ENCODE results near the gene ETS2.
A peak's percentile ranks its signal among the peaks of the same experiment; 100 is the strongest.
"Not testable (repeated sequence)": the region's sequence is repeated elsewhere in the genome, so short reads cannot be mapped to it uniquely, and the experiment has no call there.

The ETS2 gene

DNA sequence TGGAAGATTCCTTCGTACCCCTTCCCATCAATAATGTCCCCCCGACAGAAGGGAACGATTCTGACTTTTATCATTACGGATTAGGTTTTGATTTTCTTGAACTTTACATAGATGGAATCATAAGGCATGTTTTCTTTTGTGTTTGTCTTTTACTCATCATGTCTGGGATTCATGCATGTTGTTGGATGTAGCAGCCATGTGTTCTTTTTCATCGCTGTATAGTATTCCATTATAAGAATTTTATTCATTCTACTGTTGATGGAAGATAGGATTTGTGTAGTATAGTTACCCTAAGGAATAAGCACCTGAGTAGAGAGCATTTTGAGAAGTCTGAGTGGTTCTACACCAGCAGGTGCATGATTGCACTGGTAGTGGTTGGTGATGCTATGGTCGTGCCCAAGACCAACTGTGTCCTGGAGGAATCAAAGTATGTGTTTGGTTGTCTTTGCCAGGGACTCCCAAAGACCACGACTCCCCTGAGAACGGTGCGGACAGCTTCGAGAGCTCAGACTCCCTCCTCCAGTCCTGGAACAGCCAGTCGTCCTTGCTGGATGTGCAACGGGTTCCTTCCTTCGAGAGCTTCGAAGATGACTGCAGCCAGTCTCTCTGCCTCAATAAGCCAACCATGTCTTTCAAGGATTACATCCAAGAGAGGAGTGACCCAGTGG lies 13.5 kb downstream of the ETS2 start:
- no peak for DNase-seq

DNA sequence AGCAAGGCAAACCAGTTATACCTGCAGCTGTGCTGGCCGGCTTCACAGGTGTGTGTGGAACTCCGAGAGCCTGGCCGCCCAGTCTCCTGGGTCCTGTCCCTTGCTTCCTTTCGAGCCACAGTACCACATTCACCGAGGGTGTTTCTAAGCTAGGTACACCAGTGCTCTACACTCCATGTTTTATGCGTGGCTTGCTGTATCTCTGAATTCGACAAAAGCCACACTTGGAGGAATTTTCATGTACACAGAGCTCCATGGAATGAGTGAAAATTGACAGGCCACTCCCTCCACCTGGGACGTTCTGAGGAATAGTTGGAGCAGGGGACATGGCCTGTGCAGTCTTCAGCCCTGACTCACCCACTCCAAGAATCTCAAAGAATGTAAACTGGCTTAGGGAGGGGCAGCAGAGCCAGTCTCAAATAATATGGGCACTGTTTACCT lies 14.0 kb downstream of the ETS2 start:
- no peak for DNase-seq

DNA sequence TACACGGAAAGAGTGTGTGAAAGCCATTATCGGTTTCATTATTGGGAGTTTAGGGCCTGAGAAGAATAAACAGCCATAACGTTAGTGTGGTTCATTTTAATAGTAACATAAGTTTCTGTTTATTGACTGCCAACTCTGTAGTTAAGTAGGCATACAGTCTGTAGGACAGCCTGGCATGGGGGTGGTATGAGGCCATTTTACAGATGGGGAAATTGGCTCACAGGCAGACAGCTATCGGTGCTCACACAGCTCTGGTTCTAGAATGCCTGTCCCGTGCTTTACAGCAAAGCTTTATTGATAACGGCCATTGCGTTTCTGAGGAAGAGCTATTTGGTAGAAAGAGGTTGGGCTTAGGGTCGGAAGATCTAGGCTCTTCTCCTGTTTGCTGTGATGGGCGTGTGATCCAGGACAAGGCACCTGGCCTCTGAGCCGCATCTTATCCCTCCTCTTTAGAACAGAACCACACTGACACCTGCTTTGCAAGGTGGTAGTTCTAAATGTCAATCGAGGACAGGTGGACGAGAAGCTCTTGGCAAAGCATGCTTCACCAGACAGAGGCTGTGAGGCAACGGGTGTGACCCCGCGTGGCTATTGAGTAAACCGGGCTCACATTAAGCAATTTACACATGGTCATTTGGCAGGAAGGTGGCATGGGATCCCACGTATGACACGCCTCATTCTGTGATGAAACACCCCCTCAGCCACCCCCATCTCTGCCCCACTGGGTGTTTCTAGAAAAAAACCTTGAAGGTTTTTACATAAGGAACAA lies 14.9 kb downstream of the ETS2 start:
- no peak for DNase-seq

DNA sequence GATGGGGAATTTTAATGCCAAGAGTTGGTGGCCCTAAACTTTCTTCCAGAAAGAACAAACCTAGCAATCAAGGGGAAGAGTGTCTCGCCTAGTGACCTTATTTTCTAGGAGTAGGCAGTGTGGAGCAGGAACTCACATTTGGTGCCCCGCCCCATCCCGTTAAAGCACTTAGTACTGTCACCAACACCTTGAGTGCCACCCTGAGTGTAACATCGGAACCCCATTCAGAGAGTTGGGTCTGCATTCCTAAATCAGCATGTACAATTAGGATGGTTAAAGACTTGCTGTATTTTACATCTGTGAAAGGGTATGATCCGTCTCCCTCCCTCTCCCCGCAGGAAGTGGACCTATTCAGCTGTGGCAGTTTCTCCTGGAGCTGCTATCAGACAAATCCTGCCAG lies 15.5 kb downstream of the ETS2 start:
- DNase-seq = no peak

DNA sequence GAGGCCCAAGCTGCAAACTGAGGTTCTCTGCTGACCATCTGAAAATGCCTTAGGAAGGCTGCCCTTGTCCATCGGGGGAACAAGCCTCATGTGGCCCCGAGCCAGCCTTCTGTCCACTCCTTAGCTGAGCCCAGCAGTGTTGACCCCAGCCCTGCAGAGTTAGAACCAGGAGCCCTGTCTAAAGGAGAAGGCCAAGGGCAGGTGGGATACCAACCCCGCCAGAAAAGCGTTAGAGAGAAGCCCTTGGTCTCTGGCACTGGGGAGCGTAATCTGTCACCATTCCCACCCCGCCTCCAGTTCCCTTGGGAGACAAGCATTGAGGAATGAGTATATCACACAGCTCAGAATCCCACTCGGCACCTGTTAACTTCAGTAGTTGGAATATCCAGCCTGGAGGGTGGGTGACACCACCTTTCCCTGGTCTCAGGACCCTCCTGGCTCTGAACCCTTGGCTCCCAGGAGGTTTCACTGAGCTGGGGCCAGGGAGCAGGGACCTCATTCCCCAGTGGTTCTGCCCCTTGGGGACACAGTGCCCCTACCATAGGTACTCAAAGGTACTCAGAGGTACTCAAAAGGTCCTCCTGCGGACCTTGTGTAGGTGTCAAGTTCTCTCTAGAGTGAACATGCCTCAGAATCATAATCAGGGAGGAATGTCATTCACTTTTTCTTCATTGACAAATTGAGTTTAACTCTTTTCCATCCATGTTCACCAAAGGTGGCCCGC lies 16.4 kb downstream of the ETS2 start:
- no peak for DNase-seq

DNA sequence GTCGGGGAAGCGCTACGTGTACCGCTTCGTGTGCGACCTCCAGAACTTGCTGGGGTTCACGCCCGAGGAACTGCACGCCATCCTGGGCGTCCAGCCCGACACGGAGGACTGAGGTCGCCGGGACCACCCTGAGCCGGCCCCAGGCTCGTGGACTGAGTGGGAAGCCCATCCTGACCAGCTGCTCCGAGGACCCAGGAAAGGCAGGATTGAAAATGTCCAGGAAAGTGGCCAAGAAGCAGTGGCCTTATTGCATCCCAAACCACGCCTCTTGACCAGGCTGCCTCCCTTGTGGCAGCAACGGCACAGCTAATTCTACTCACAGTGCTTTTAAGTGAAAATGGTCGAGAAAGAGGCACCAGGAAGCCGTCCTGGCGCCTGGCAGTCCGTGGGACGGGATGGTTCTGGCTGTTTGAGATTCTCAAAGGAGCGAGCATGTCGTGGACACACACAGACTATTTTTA lies 17.1 kb downstream of the ETS2 start:
- DNase-seq = no peak

DNA sequence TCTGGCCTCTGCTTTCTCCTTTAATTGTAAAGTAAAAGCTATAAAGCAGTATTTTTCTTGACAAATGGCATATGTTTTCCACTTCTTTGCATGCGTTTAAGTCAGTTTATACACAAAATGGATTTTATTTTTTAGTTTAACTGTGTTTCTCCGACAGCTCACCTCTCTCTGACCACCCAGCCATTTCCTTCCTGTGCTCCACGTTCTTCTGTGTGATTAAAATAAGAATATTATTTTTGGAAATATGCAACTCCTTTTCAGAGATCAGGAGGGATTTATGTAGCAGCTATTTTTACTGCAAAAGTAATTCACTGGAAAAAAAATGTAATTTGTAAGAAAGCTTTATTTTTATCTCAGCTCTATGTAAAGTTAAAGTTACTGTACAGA lies 18.0 kb downstream of the ETS2 start:
- DNase-seq = no peak

DNA sequence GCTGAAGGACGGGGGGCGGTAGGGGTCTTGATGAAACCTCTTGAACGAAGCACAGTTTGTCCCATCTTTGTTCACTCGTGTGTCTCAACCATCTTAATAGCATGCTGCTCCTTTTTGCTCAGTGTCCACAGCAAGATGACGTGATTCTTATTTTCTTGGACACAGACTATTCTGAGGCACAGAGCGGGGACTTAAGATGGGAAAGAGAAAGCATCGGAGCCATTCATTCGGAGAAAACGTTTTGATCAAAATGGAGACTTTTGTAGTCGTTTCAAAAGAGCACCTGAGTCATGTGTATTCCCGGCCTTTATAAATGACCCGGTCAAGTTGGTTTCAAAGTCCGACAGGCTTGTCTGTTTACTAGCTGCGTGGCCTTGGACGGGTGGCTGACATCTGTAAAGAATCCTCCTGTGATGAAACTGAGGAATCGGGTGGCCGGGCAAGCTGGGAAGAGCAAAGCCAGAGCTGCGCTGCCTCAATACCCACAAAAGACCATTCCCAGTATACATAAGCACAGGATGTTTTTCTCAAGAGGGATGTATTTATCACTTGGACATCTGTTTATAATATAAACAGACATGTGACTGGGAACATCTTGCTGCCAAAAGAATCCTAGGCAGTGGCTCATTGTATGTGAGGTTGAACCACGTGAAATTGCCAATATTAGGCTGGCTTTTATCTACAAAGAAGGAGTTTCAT lies 18.5 kb downstream of the ETS2 start:
- DNase-seq = no peak

DNA sequence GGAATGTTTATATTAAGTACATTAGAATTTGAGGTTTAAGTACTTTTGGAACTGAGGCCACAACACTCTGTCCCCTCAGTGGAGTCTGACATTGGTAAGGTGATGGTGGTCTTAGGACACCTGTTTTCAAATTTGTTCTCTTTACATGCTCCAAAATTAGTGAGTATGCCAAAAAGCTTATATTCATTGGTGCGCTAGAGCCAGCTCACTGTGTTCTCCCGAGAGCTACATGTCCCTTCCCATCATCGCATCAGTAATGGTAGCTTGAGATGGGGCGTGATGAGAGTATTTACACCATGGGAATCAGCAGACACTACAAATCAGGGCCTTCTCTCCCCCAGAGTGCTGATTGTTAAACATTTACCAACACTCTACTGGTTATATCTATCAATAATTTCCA lies 19.5 kb downstream of the ETS2 start:
- no peak for DNase-seq

DNA sequence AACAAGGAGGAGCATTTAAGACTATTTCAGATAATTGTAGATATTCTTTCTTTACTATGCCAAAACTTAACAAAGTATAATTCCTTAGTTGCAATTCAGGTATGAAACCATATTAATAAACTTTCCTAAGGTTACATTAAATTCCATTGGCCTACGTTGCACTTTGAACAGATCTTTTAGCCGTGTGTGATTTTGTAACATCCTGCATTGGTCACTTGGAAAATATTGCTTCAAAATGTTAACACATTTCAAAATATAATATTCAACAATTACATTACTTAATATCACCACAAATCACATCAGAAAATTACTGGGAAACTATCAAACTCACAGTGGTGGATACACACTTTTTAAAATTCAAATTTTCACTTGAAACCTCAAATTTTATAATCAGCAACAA lies 20.2 kb downstream of the ETS2 start:
- DNase-seq = no peak

DNA sequence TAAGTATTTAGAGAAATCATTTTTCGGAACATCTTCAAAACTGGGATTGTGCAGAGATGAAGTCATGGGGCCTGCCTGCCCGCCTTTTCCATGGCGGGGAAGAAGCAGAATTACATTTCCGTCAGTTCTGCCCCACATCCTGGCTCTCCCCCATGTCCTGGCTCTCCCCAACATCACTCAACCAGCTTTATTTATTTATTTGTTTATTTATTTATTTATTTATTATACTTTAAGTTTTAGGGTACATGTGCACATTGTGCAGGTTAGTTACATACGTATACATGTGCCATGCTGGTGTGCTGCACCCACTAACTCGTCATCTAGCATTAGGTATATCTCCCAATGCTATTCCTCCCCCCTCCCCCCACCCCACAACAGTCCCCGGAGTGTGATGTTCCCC lies 22.4 kb downstream of the ETS2 start:
- DNase-seq = not testable (repeated sequence)

DNA sequence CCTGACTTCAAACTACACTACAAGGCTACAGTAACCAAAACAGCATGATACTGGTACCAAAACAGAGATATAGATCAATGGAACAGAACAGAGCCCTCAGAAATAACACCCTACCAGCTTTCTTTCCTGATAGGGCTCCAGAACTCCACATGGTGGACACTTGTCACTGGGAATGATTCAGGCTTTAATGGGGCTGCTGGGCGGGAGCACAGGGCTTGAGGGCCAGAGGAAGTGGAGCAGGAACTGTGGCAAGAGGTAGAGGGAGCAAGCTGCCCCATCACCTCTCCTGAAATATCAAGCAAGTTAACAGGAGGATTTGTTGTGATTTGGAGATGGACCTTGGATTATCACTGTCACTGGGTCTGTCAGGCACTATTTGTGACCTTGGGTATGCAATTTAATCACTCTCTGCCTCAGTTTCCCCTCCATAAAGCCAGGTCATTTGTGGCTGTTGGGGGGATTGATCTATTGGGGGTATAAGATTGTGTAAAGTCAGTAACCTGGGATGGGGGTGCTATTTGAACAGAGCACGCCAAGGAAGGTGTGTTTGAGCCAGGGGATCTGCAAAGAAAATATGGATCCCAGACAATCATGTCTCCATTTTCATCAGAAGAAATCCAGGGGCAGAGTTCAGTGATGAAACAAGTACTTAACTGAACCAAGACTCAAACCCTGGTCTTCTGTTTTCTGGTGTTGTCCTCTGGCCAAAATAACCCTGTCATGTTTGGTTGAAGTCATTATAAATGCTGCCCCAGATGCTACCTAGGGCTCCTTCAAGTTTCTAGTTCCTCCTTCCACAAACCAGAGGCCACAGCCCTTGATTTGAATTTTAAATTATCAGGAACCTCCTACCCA lies 25.2 kb downstream of the ETS2 start:
- DNase-seq = no peak

DNA sequence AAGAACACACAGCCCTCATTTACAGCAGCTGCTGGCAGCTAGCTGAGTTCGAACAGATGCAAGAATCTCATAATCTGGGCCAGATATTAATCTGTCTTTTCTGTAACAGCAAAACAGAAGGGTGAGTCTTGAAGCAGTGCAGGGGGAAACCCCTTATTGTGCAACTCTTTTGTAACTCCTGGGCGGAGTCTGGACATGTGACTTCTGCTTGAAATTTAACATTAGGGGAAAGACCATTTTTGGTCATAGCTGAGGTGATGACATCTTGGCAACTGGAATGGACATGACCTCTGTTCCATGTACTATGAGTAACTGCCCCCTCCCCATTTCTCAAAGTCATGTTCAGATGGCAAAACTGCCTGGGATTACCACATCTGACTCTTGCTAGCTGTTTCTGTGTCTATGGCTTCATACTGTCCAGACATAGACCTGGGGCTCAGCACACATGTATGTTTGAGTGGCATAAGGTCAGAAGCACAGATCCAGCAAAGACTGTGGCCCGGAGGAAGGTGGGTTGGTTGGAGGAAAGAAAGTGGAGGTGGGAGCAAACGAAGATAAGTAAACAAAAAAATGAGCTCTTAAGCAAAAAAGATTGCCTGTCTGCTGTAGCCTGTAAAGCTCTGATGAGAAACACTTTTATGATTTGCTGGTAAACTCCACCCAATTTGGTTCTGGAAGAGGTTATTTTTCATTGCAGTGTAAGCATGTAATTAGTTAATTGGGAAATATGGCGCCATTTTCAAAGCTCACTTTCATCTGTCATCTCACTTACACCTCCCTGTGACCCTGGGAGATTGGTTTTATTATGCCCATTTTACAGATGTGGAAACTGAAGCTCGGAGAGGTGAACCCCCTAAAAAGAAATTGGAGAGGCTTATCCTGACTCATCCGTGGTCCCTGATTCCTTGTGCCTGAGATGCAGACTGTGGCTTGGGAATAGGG lies 26.1 kb downstream of the ETS2 start:
- peak; percentile 97 for DNase-seq

DNA sequence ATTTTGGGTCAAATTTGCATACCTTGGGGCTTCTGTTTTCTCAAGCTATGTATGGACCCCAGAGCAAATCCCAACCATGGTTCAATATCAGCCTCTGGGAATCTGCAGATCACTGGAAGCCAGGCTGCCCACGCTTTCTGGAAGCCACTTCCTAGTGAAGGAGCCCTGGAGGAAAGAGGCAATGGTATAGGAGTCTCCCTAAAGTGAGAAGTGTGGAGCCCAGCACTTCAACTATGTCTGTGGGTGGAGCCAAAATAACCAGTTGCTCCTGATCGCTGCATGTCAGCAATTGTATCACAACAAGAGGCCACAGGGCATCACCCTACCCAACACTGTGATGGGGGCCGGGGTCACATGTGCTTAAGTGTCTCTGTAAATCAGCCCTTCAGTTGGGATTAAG lies 26.9 kb downstream of the ETS2 start:
- no peak for DNase-seq

DNA sequence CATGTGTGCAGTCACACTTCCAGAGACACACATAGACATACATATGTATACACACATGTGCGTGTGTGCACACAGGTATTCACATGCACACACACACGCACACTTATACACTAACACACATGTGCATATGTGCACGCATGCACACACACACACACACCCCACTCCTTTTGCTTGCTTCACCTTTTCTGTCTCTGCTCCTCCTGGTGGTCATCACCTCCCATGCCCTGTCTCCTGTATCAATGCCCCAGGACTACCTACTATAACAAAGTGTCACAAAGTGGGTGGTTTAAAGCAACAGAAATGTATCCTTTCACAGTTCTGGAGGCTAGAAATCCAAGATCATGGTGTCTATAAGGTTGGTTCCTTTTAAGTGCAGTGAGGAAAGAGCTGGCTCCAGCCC lies 27.4 kb downstream of the ETS2 start:
- no peak for DNase-seq

DNA sequence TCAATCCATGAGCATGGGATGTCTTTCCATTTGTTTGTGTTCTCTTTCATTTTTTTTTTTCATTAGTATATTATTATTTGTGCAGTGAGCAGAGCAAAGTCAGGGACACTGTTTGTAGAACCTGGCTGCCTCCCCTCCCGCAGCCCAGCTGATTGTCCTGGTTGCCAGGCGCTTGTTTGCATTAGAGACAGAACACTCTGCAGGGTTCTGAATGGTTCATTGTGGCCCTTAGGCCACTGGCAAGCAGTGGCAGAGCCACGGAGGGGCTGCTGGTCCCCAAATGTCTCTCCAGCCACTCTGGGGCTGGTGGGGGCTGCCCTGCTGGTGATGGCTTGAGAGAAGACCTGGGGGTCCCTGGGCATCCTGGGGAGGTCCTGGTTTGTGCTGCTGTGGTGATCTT lies 29.0 kb downstream of the ETS2 start:
- DNase-seq = no peak

DNA sequence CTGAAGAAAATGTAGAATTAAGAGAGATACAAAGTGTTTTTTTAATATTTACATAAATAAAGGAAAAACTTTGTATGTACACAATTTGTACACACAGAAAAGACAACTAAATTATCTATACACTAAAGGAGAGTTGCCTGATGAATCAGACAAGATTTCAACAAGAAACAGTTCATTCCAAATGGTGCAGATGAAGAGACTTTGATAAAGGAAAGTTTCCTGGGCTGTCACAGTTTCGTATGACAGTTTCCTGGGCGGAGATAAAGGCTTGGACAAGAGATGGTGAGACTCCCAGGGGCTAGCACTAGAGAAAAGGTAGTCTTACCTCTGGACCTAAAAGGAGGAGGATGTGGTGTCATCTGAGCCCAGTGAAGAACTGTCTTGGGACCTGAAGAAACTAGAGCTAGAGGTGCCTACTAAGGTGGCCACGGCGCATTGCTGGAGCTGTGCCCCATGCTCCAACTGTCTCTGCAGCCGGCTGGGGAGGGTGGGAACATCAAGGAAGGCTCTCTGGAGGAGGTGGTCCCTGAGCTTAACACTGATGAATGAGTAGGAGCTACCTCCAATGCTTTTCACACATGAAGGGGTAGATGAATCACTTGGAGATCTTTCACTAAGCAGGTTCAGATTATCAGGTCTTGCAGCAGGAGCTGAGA lies 32.2 kb downstream of the ETS2 start:
- no peak for DNase-seq

DNA sequence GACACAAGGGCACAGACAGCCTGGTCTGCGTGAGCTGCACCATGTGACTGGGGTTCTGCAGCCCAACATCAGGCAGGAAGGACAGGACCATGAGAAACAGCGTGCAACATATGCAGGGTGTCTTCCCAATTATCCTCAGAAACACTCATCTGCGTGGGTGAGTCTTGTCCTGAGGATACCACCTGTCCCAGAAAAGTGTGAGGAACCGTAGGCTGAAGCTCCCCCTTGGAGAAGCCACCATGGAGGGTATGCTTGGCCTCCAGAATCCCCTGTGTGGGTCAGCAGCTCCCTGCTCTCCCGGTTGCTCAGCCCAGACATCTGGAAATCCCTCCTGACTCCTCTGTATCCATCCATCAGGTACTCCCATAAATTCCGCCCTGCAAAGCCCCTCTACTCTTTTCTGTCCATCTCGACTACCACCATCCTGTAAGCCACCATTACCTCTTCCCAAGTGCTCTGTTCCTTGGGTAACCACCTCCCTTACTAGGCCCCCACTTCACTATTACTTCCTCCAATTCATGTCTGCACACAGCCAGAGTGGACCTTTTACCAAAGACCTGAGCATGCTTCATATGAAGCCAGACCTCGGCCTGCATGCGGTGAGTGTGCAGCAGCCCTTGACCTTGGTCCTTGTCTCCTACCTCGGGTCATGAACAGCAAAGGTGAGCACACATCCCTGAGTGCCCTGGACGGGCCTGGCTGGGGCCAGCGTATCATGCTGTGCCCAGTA lies 33.0 kb downstream of the ETS2 start:
- DNase-seq = no peak

DNA sequence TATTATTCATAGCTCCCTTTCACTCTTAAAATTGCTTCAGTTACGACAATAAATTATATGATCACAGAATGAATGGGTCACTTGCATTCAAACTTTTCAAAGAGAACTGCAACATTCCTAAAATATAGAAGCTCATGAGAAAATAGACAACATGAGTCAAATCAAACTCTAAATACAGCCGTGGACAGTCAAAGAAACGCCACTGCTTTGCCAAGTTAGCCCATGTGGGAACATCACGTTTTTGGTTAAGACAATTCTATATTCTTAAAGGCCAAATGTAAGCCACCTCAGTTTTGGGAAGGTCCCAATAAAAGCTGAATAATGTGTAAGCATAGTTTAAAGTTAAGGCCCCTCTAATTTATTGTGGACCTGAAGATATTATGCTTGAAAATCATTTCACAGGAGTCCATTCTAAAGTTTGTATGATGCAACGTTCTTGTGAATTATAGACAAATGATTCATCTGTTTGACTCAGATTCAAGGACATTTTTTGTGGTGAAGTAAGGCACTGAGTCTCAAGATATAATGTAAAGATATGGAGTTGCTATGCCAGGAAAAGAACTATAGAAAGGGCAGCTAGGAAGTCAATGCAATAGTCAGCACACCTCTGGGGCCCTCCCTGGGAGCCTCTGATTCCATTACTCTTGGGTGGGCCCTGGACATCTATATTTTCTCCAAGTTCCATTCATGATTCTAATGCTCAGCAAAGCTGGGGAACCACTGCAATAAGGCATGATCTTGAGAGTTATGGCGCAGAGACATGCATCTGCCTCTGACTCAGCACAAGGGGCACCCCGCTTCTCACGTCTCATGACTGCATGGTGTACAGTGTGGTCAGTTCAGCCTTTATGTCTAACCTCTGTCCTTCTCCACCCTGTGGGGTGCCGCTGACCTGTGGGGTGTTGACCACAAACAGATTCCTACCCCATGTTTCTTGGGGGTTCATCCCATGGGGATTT lies 33.9 kb downstream of the ETS2 start:
- no peak for DNase-seq

Data from SIG-M5 (cell line).